GM20431 (cell line): Measurements from ENCODE around the gene STX1A.
"Not testable (repeated sequence)": the region's sequence is repeated elsewhere in the genome, so short reads cannot be mapped to it uniquely, and the experiment has no call there.

Experiments
- in situ Hi-C: fragments of 300-500 bp; cut with MseI, MboI; formaldehyde crosslinking; loops from one replicate; pipeline ENCODE4 v1.15.0; 2020; ENCODE audit warnings: low sequenced_read_pairs; ENCODE audit not compliant: unreplicated experiment

STX1A gene

GRCh38 chr7:73737491-73738219, 18.2 kb upstream of the STX1A start:
- in situ Hi-C loops: loop anchor here (10.0 kb wide), 1 partner anchor 133 kb away; no protein-coding TSS in a partner anchor

DNA sequence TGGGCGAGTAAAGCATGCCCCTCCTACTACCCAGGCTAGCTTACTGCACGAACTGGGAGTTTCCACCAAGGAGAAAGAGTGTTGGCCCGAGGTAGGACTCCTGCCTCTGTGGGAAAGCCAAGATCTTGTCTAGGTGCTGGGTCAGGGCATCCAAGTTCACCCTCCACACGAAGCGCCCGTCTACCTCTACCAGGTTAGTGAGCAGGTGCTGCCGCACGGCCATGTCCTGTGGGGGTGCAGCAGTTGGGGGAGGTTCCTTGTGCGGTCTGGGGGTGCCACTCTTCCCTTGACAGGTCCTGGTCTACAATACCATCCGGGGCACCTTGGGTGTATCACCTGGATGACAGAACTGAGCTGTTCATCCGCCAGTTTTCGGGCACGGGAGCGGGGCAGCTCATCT, 17.4 kb upstream of the STX1A start:
- in situ Hi-C loops: loop anchor here (10.0 kb wide), 1 partner anchor 132 kb away; no protein-coding TSS in a partner anchor

GRCh38 chr7:73735528-73735905, 16.0 kb upstream of the STX1A start:
- in situ Hi-C loops: loop anchor here (10.0 kb wide), 1 partner anchor 131 kb away; no protein-coding TSS in a partner anchor

DNA sequence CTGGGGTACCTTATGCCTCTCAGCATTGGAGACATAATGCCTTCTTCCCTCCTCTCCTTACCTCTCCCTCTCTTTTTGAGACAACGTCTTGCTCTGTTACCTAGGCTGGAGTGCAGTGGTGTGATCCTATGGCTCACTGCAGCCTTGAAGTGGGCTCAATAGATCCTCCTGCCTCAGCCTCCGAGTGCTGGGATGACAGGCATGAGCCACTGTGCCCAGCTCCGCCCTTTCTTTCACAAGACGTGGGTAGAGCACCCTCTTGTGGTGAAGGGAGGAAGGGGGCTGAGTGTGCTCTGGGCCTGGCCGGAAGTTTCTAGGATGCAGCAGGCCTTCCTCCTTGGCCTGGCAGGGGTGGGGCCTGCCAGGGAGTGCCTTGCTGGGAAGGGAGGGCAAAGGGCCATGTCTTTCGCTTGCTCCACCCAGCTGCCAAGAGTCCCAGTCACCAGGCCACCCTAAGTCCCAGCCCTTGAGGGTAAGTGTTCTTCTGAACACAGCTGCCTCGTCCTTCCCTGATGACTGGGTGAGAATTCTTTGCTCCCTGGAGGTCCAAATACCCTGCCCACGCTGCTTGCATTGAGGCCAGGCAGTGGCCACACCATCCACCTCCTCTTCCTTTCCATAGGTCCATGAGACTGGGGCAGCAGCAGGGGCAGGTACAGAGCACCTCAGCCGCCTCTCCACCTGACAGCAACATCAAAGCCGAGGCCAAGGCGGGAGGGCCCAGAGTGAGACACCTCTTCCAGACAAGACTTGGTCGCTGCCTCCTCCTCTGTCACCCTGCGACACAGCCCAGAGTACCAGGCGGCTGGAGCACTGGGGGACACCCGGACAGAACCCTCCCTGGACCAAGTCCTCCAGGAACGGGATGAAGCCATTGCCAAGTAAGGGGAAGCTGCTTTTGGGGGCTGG, 15.4 kb upstream of the STX1A start:
- in situ Hi-C loops: loop anchor here (10.0 kb wide), 1 partner anchor 130 kb away; no protein-coding TSS in a partner anchor

- in situ Hi-C loops: loop anchor here (10.0 kb wide), 1 partner anchor 128 kb away; no protein-coding TSS in a partner anchor
These were observed 12.9 kb upstream of the STX1A start for GRCh38 chr7:73732397-73732796.

GRCh38 chr7:73730485-73730884, 11.0 kb upstream of the STX1A start:
- in situ Hi-C loops: loop anchor here (10.0 kb wide), 1 partner anchor 126 kb away; no protein-coding TSS in a partner anchor

- in situ Hi-C loops: no loop called here
These were observed 9.1 kb upstream of the STX1A start for GRCh38 chr7:73728551-73728950.

DNA sequence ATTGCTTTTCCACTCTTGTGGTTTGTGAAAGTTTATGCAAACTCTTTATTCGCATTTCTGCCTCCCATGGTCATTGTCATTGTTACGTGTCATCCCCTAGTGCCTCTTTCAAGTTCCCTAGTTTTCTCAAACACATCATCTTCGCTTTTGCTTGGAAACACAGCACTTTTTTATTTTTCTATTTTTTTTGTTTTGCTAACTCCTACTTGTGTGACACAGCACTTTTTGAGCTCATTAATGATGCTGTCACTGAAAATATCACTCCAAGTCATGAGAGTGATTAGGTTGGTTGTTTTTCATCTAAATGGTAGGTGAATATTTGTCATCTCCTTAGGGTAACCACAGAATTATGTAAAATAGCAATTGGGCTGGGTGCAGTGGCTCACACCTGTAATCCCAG, 8.5 kb upstream of the STX1A start:
- in situ Hi-C loops: no loop called here

DNA sequence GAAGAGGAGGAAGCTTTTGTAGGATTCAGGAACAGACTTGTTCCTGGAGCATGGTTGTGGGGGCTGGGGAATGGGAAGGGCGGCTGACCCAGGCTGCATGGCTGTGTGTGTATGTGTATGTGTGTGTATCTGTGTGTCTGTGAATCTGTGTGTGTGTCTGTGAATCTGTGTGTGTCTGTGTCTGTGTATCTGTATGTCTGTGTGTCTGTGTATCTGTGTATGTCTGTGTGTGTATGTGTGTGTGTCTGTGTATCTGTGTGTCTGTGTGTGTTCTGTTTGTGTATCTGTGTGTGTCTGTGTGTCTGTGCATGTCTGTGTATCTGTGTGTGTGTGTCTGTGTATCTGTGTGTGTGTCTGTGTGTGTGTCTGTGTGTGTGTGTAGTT, 6.6 kb upstream of the STX1A start:
- in situ Hi-C loops: no loop called here

DNA sequence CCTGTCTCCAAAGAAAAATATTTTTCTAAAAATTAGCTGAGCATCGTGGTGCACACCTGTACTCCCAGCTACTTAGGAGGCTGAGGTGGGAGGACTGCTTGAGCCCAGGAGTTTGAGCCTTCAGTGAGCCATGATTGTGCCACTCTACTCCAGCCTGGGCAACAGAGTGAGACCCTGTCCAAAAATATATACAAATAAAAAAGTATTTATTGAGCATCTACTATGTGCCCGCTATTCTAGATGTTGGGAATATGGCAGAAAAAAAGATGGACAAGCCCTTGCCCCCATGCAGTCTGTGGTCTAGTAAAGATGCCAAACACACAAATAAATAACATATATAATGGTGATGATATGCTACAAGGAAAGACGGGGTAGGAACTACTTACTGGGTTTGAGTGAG, 4.3 kb upstream of the STX1A start:
- in situ Hi-C loops: no loop called here

- in situ Hi-C loops: no loop called here
These were observed 3.3 kb upstream of the STX1A start for GRCh38 chr7:73722785-73723184.

DNA sequence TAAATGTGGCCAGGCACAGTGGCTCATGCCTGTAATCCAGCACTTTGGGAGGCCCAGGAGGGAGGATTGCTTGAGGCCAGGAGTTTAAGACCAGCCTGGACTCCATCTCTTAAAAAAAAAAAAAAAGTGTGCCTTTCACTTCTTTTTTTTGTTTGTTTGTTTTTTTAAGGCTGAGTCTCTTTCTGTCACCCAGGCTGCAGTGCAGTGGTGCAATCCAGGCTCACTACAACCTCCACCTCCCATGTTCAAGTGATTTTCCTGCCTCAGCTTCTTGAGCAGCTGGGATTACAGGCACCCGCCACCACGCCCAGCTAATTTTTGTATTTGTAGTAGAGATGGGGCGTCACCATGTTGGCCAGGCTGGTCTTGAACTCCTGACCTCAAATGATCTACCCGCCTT, 2.7 kb upstream of the STX1A start:
- in situ Hi-C loops: not testable (repeated sequence)

DNA sequence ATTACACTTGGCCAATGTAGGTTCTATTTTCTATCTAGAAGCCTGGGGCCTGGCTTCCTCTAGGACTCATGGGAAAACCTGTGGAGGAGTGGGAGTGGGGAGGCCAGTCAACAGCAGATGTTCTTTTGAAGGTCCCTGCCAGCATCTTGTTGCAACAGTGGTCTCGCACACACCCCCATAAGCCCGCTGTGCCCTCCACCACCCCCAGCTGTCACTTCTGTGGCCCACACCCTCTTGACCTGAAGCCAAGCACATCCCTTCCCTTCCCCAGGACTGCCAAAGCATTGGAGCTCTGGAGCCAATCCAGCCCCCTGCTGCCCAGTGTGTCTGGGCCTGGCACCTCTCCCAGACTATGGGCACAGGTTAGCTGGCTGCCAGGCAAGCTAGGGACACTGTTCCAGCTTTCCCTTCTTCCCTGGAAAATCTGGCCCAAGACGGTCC, 1.9 kb upstream of the STX1A start:
- in situ Hi-C loops: no loop called here

DNA sequence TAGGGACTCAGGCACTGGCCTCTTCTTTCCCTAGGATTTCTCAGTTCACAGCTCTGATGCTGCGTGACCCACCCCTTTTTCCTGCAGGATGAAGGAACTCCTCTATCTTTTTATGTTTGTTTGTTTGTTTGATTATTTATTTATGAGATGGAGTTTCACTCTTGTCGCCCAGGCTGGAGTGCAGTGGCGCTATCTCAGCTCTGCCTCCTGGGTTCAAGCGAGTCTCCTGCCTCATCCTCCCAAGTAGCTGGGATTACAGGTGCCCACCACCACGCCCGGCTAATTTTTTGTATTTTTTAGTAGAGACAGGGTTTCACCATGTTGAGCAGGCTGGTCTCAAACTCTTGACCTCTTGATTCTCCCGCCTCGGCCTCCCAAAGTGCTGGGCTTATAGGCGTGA, 974 bp upstream of the STX1A start:
- in situ Hi-C loops: not testable (repeated sequence)

GRCh38 chr7:73719806-73720169, 319 bp upstream of the STX1A start:
- in situ Hi-C loops: loop anchor here (10.0 kb wide), 1 partner anchor 65 kb away; no protein-coding TSS in a partner anchor

DNA sequence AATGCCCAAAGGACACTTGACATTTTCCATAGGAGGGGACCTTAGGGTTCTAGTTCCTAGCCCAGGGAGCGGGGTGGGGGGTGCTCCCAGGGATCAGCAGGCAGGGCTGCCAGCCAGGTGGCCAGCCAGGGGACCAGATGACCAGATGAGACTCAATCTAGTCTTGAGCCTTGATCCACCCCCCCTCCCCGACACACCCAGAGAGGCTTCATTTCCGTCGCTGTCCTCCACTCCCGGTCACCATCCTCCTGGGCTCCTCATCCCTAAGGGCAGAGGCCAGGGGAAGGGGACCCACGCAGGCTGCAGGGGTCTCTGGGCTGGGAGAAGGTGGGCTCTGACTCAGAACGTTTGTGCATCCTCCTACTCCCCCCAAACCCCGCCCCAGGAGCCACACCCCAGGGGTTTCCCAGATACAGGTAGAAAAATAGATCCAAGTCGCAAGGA, 1.0 kb downstream of the STX1A start:
- in situ Hi-C loops: loop anchor here (10.0 kb wide), 1 partner anchor 64 kb away; no protein-coding TSS in a partner anchor

DNA sequence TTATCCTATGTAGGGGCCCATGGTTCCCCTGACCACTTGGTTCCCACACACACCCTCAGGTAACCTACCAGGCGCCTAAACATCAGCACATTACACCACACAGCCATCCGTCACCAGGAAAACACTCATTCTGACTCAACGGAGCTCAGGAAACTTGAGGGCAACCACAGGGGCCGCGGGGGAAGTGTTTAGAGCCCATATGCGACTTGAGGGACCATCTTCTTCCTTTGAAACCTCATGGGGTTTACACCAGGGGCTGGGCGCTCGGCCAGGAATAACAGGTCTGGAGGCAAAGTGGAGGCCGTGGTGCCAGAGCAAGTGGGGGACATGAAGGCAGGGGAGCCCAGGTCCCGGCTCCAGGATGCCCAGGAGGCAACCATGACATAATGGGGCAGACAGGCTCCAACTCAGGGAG, 1.5 kb downstream of the STX1A start:
- in situ Hi-C loops: loop anchor here (10.0 kb wide), 1 partner anchor 63 kb away; no protein-coding TSS in a partner anchor

DNA sequence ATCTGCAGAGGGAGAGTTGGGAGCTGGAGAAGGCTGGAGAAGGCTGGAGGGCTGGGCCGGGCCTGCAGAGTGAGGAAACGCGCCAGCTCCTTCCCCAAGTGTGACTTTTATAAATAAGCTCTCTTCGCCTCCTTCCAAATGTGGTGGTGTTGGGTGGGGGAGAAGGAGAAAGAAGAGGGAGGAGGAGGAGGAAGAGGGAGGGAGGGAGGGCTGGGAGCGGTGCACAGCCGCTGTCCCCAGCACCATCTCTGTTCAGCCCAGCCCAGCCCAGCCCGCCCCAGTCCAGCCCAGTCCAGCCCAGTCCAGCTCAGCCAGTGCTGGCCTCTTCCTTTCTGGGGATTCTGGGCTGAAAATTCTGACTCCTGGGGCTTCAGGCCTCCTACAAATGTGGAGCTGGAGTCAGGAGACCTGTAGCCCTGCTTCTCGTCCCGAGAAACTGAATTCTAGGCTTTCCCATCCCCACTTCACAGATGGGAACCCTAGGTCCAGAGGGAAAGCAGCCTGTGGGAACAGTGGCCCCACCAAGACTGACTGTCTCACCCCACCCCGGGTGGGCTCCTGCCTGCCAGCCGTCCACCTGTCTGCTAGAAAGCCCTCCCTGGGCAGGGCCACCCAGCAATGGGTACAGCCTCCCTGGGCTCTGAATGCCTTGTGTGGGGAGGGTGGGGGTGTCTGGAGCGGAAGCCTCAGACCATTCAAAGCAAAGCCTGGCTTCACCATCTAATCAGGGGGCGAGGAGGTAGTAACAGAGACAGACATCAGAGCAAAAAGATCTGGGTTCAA, 2.3 kb downstream of the STX1A start:
- in situ Hi-C loops: loop anchor here (10.0 kb wide), 1 partner anchor 62 kb away; no protein-coding TSS in a partner anchor

DNA sequence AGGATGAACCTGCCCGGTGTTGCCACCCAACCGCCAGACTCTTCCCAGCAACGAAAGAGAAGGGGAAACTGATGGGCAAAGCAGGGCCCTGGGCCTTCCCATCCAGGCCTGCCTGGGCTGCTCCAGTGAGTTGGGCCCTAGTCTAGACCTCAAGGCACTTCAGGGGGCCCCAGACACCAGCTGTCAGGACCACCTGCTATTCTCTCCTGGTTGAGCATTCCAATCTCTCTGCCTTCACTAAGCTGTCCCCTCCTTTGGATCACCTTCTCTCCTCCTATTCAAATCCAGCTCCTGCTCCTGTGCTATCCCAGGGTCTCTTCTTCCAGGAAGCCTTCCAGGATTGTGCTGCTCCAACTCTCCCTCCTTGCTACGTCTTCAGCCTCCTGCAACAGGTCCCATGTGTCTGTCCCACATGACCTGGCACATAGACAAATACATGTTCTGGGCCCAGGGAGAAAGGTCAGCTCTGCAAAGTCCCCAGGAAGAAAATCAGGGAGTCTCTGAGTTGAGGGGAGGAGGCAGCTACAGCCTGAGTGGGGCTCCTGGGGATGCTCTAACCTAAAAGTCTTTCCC, 3.1 kb downstream of the STX1A start:
- in situ Hi-C loops: loop anchor here (10.0 kb wide), 1 partner anchor 62 kb away; no protein-coding TSS in a partner anchor
